ENCODE data around the gene ZBTB42. TPM values are rescaled to one million over a fixed set of nuclear protein-coding genes. Genes with fewer than 3 reads are reported as not detected.

ZBTB42 gene
- total and polyA plus RNA-seq, 2 of the 13 experiments (the other 11 are each of a cell fraction or from before 2014, with no cell fraction given): 2.8 to 4.2 TPM

DNA sequence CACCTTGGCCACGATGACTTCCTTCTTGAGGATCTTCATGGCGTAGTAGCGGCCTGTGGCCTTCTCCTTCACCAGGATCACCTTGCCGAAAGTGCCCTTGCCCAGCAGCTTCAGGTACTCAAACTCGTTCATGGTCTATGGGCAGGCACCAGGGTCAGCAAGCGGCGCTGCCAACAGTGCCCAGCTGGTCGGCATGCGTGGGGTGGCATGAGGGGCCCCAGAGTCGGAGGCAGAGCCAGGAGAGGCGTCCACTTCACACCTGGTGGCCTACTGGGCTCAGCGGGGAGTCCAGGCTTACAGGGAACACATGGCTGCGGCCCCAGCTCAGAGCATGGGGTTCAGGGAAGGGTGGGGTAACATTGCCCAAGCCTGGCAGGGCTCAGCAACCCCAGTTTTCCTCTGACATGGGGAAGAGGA, 25.8 kb upstream of the ZBTB42 start:
- intact Hi-C loops (cut with micrococcal nuclease; ENCODE audit: unreplicated experiment) (no loop called here), in situ Hi-C loops (cut with HindIII; ENCODE audit: extremely low pct_ligation_motif_present, low pct_unique_long_range_greater_than_20kb) (no loop called here)
- TF ChIP-seq AGO2 (optimal IDR thresholded peaks at IDR 0.05; ENCODE audit: low read depth, low read length) (peak; percentile 52), POLR2G (IDR thresholded peaks at IDR 0.05; ENCODE audit: low read depth, low read length) (peak; percentile 32; the same call in 1 of the 2 replicates), GABPA (IDR thresholded peaks at IDR 0.05; ENCODE audit: low read depth, low read length) (no peak), GABPA (CRISPR knock-in tag; IDR thresholded peaks at IDR 0.05; ENCODE audit: low read depth) (no peak)
- DNase-seq (ENCODE audit: low spot score) (no peak), FAIRE-seq (no peak), ATAC-seq (no peak)
- Histone ChIP-seq H3K27me3 (ENCODE audit: control insufficient read depth in 1 of 2, insufficient read depth in 2 of 2, low read length in 2 of 2) (no peaks in the 10 kb centered on the region), H3K4me1 (ENCODE audit: insufficient read depth, low read length) (0 out of 2 replicates have a peak, but pooled peaks cover under 1% of the 10 kb centered on the region), H3K79me2 (ENCODE audit: insufficient read depth, low read length) (no peaks in the 10 kb centered on the region), H3K9ac (ENCODE audit: insufficient read depth, low read depth, low read length) (no peak overlapping the region), H3K9me3 (ENCODE audit: low read length) (peaks cover 8% of the 10 kb centered on the region), H3K4me2 (ENCODE audit: low read depth, low read length) (no peak overlapping the region), H2AFZ (ENCODE audit: low read length) (no peak overlapping the region), H3K36me3 (replicated peaks in 1 of 2; ENCODE audit: control insufficient read depth in 1 of 2, insufficient read depth in 2 of 2, low read length in 2 of 2) (peaks cover 25 to 38% of the 10 kb centered on the region in 2 experiments; a peak in 4 of 5 replicates), H3K4me3 (replicated peaks in 1 of 3; ENCODE audit: insufficient read depth in 1 of 3, low read depth in 2 of 3, low read length in 3 of 3) (no peak overlapping the region), H3K27ac (ENCODE audit: extremely low read length, insufficient read depth, low read length) (no peak overlapping the region), H4K20me1 (ENCODE audit: insufficient read depth, low read length) (0 out of 2 replicates have a peak, but pooled peaks cover 3% of the 10 kb centered on the region)
- ChIA-PET CTCF (ENCODE audit: low intra/inter-chr PET ratio, low total read pairs) (no interaction called here), POLR2A (no interaction called here)
- no TSS peak for BruUV-seq (replicated peaks)
- whole genome bisulfite sequencing (ENCODE audit: low lambda C conversion rate): 87% methylated on average over 11 of the region's 13 CpGs

DNA sequence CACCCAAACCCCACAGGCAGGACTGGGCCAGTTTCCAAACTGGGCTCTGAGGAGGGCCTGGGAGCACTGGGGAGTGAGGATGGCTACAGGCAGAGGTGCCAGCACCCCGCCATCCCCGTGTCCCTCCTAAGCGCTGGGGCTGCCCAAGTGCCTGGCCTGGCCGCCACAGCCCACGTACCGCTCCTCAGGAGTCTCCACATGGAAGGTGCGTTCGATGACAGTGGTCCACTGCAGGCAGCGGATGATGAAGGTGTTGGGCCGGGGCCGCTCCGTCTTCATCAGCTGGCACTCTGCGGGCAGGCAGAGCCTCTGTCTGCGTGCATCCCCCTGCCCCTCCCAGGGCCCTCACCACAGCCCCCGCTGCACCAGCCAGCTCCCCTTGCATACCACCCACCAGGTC, 24.4 kb upstream of the ZBTB42 start:
- FAIRE-seq (no peak), ATAC-seq (no peak), DNase-seq (ENCODE audit: low spot score) (no peak)
- Histone ChIP-seq H3K4me2 (ENCODE audit: low read depth, low read length) (no peak overlapping the region), H3K9ac (ENCODE audit: insufficient read depth, low read depth, low read length) (no peak overlapping the region), H4K20me1 (ENCODE audit: insufficient read depth, low read length) (0 out of 2 replicates have a peak, but pooled peaks cover 3% of the 10 kb centered on the region), H3K27me3 (ENCODE audit: control insufficient read depth in 1 of 2, insufficient read depth in 2 of 2, low read length in 2 of 2) (no peaks in the 10 kb centered on the region), H3K9me3 (ENCODE audit: low read length) (0 out of 2 replicates have a peak, but pooled peaks cover 2% of the 10 kb centered on the region), H3K79me2 (ENCODE audit: insufficient read depth, low read length) (no peaks in the 10 kb centered on the region), H3K27ac (ENCODE audit: extremely low read length, insufficient read depth, low read length) (no peak overlapping the region), H2AFZ (ENCODE audit: low read length) (no peak overlapping the region), H3K36me3 (replicated peaks in 1 of 2; ENCODE audit: control insufficient read depth in 1 of 2, insufficient read depth in 2 of 2, low read length in 2 of 2) (peaks cover 24 to 37% of the 10 kb centered on the region in 2 experiments; a peak in 4 of 5 replicates), H3K4me3 (replicated peaks in 1 of 3; ENCODE audit: insufficient read depth in 1 of 3, low read depth in 2 of 3, low read length in 3 of 3) (no peak overlapping the region), H3K4me1 (ENCODE audit: insufficient read depth, low read length) (no peaks in the 10 kb centered on the region)
- WGBS (ENCODE audit: low lambda C conversion rate): 98% methylated on average over 13 of the region's 15 CpGs
- CTCF ChIA-PET (ENCODE audit: low intra/inter-chr PET ratio, low total read pairs): no interaction called here
- in situ Hi-C loops (cut with HindIII; ENCODE audit: extremely low pct_ligation_motif_present, low pct_unique_long_range_greater_than_20kb): no loop called here
- TF ChIP-seq ZNF263 (CRISPR knock-in tag; IDR thresholded peaks at IDR 0.05): peak; percentile 20; the same call in 1 of the 2 replicates
- TF ChIP-seq POLR2A (IDR thresholded peaks at IDR 0.05; ENCODE audit: insufficient read depth in 1 of 2, low read depth in 2 of 2, low read length in 2 of 2): peak in 1 of 2 experiments; percentile 28; a peak in 1 of 4 replicates
- TF ChIP-seq ZSCAN21 (CRISPR knock-in tag; IDR thresholded peaks at IDR 0.05; ENCODE audit: borderline replicate concordance): no peak
- 0 out of 2 replicates have a peak, but pooled peaks have one; percentile 6 for TF ChIP-seq POLR2G (IDR thresholded peaks at IDR 0.05; ENCODE audit: low read depth, low read length)
- intact Hi-C loops (cut with micrococcal nuclease; ENCODE audit: unreplicated experiment): no loop called here
- BruUV-seq (replicated peaks): no TSS peak
- POLR2A ChIA-PET: no interaction called here

Data from HepG2 (cell line).